ENCODE measurements around the gene MTREX. TPM values are rescaled to one million over a fixed set of nuclear protein-coding genes. Genes with fewer than 3 reads are reported as not detected.

The MTREX gene
- polyA plus RNA-seq, 3 donors, result 10.2 to 14.4 (median 12.2) TPM

DNA sequence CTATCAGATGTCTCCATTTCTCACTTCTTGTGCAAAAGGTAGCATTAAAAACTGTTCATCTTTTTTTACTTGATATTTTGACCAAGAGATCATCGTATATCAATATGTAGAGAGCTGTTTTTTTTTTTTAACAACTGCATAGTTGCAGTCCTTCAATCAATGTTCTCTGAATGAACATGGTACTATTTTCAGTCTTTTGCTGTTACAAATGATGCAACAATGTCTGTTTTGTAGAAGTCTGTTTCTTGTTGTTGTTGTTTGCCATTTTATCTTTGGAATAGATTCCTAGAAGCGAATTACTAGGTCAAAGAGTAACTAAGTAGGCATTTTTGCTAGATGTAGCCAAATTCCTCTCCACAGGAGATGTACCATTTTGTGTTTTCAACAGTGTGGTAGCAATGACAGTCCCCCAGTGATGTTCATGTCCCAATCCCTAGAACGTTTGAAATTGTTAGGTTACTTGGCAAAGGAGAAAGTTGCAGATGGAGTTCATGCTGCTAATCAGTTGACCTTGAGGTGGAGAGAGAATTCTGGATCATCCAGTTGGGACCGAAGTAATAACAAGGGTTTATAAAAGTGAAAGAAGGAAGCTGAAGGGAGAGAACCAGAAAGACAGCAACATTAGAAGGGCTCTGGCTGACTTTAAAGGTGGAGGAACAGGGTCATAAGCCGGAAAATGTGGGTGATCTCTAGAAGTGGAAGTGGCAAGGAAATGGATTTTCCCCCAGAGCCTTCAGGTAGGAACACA is 6.3 kb downstream of the MTREX start:
- H3K27ac Mint-ChIP-seq, result peak overlapping the region in 3 of 7 donors; percentile 20 to 65 (median 26)
- DNase-seq, result no peak
- H3K4me1 Mint-ChIP-seq, result peaks cover 42% of the 10 kb centered on the region
- intact Hi-C loops (cut with micrococcal nuclease), result no loop called here
- H3K27me3 Mint-ChIP-seq (ENCODE audit: low read depth in 3 of 3), result no peaks in the 10 kb centered on the region
- Histone ChIP-seq H3K4me1 (ENCODE audit: control insufficient read depth in 1 of 2, insufficient read depth in 2 of 2, low read length in 2 of 2) (peaks cover 22 to 24% of the 10 kb centered on the region in 2 donors), H3K4me2 (replicated peaks; ENCODE audit: extremely low read depth, low read length, poor library complexity, severe bottlenecking) (no peak overlapping the region), H2AFZ (ENCODE audit: insufficient read depth, low read depth, low read length, poor library complexity, severe bottlenecking) (no peak overlapping the region), H3K36me3 (replicated peaks in 1 of 2; ENCODE audit: control insufficient read depth in 1 of 2, insufficient read depth in 2 of 2, low read length in 2 of 2) (peaks cover 0 to 18% of the 10 kb centered on the region in 2 donors), H3K9ac (ENCODE audit: insufficient read depth, low read length, poor library complexity, severe bottlenecking) (no peak overlapping the region), H4K20me1 (ENCODE audit: insufficient read depth, low read length) (peaks cover 76% of the 10 kb centered on the region), H3K4me3 (replicated peaks in 1 of 3; ENCODE audit: low read depth in 2 of 3, low read length in 3 of 3) (no peak overlapping the region), H3K9me3 (replicated peaks in 1 of 2; ENCODE audit: control insufficient read depth in 1 of 2, insufficient read depth in 1 of 2, low read length in 2 of 2) (no peaks in the 10 kb centered on the region), H3K27me3 (ENCODE audit: control insufficient read depth in 2 of 2, insufficient read depth in 2 of 2, low read length in 2 of 2) (no peaks in the 10 kb centered on the region), H3K27ac (ENCODE audit: low read depth in 1 of 2, low read length in 2 of 2) (peak overlapping the region in 1 of 2 donors; percentile 45), H3K79me2 (ENCODE audit: insufficient read depth, low read length) (peaks cover 99% of the 10 kb centered on the region)
- TF ChIP-seq, protein P1, sequence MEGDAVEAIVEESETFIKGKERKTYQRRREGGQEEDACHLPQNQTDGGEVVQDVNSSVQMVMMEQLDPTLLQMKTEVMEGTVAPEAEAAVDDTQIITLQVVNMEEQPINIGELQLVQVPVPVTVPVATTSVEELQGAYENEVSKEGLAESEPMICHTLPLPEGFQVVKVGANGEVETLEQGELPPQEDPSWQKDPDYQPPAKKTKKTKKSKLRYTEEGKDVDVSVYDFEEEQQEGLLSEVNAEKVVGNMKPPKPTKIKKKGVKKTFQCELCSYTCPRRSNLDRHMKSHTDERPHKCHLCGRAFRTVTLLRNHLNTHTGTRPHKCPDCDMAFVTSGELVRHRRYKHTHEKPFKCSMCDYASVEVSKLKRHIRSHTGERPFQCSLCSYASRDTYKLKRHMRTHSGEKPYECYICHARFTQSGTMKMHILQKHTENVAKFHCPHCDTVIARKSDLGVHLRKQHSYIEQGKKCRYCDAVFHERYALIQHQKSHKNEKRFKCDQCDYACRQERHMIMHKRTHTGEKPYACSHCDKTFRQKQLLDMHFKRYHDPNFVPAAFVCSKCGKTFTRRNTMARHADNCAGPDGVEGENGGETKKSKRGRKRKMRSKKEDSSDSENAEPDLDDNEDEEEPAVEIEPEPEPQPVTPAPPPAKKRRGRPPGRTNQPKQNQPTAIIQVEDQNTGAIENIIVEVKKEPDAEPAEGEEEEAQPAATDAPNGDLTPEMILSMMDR (IDR thresholded peaks at IDR 0.05), result no peak
- peaks cover 15 to 20% of the 10 kb centered on the region in 2 donors for H3K36me3 Mint-ChIP-seq
- WGBS (ENCODE audit: insufficient coverage), result 80% methylated on average over 3 of the region's 5 CpGs
- no peak overlapping the region for H3K4me3 Mint-ChIP-seq
- H3K9me3 Mint-ChIP-seq, result peaks cover 0 to 8% (median 0%) of the 10 kb centered on the region in 7 donors

DNA sequence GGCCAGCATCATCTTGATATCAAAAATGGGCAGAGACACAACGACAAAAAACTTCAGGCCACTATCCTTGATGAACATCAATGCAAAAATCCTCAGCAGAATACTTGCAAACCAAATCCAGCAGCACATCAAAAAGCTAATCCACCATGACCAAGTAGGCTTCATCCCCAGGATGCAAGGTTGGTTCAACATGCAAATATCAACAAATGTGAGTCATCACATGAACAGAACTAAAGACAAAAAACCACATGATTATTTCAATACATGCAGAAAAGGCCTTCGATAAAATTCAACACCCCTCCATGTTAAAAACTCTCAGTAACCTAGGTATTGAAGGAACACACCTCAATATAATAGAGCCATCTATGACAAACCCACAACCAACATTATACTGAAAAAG is 8.5 kb downstream of the MTREX start:
- Histone ChIP-seq H3K4me1 (ENCODE audit: control insufficient read depth in 1 of 2, insufficient read depth in 2 of 2, low read length in 2 of 2) (peaks cover 6 to 11% of the 10 kb centered on the region in 2 donors), H3K79me2 (ENCODE audit: insufficient read depth, low read length) (peaks cover 98% of the 10 kb centered on the region), H3K9me3 (replicated peaks in 1 of 2; ENCODE audit: control insufficient read depth in 1 of 2, insufficient read depth in 1 of 2, low read length in 2 of 2) (no peaks in the 10 kb centered on the region), H3K9ac (ENCODE audit: insufficient read depth, low read length, poor library complexity, severe bottlenecking) (no peak overlapping the region), H3K4me2 (replicated peaks; ENCODE audit: extremely low read depth, low read length, poor library complexity, severe bottlenecking) (no peak overlapping the region), H3K4me3 (replicated peaks in 1 of 3; ENCODE audit: low read depth in 2 of 3, low read length in 3 of 3) (no peak overlapping the region), H3K27ac (ENCODE audit: low read depth in 1 of 2, low read length in 2 of 2) (no peak overlapping the region), H4K20me1 (ENCODE audit: insufficient read depth, low read length) (peaks cover 84% of the 10 kb centered on the region), H3K36me3 (replicated peaks in 1 of 2; ENCODE audit: control insufficient read depth in 1 of 2, insufficient read depth in 2 of 2, low read length in 2 of 2) (peaks cover 0 to 8% of the 10 kb centered on the region in 2 donors), H3K27me3 (ENCODE audit: control insufficient read depth in 2 of 2, insufficient read depth in 2 of 2, low read length in 2 of 2) (no peaks in the 10 kb centered on the region), H2AFZ (ENCODE audit: insufficient read depth, low read depth, low read length, poor library complexity, severe bottlenecking) (no peak overlapping the region)
- intact Hi-C loops (cut with micrococcal nuclease), result no loop called here
- DNase-seq, result no peak
- Mint-ChIP-seq H3K4me3 (no peak overlapping the region), H3K4me1 (peaks cover 38% of the 10 kb centered on the region), H3K36me3 (peaks cover 12 to 14% of the 10 kb centered on the region in 2 donors), H3K27me3 (ENCODE audit: low read depth in 3 of 3) (no peaks in the 10 kb centered on the region), H3K27ac (no peak overlapping the region), H3K9me3 (peaks cover 0 to 8% (median 0%) of the 10 kb centered on the region in 7 donors)
- TF ChIP-seq, protein P1 (IDR thresholded peaks at IDR 0.05), result no peak
- 100% methylated on average over 1 of the region's 2 CpGs for WGBS (ENCODE audit: insufficient coverage)
